Fibroblast of mammary gland (primary cell): ENCODE measurements around the gene MRPL32.

ENCODE experiments used
- DNase-seq: peaks from one replicate; pipeline ENCODE4 v3.0.0-alpha.2; 2010; ENCODE audit warnings: low read depth
- H3K4me3 ChIP-seq: 2 replicates; pipeline ENCODE4 v1.5.1; 2011; ENCODE audit warnings: low read depth, mild to moderate bottlenecking, low read length, moderate library complexity; ENCODE audit not compliant: control insufficient read depth
- CTCF ChIP-seq: conservative IDR thresholded peaks from 2 replicates; pipeline ENCODE4 v1.5.1; 2011; ENCODE audit warnings: low read depth, low read length, inconsistent platforms; ENCODE audit not compliant: control insufficient read depth, insufficient read depth

MRPL32 gene

GRCh38 chr7:42945821-42946626 lies 13.8 kb downstream of the MRPL32 start:
- no peak overlapping the region for H3K4me3 ChIP-seq
- DNase-seq = no peak
- no peak for TF ChIP-seq CTCF

GRCh38 chr7:42946627-42946950 lies 14.4 kb downstream of the MRPL32 start:
- TF ChIP-seq CTCF = no peak
- H3K4me3 ChIP-seq = no peak overlapping the region
- no peak for DNase-seq

GRCh38 chr7:42947521-42947920 lies 15.3 kb downstream of the MRPL32 start:
- DNase-seq = no peak
- no peak overlapping the region for H3K4me3 ChIP-seq
- TF ChIP-seq CTCF = no peak

- no peak for DNase-seq
- no peak for TF ChIP-seq CTCF
- no peak overlapping the region for H3K4me3 ChIP-seq
Measured at GRCh38 chr7:42950417-42950816, 18.2 kb downstream of the MRPL32 start.

GRCh38 chr7:42952328-42952727 lies 20.2 kb downstream of the MRPL32 start:
- H3K4me3 ChIP-seq = no peak overlapping the region
- TF ChIP-seq CTCF = no peak
- no peak for DNase-seq

- no peak overlapping the region for H3K4me3 ChIP-seq
- DNase-seq = no peak
- TF ChIP-seq CTCF = no peak
Measured at GRCh38 chr7:42953994-42954393, 21.8 kb downstream of the MRPL32 start.

GRCh38 chr7:42956062-42956461 lies 23.9 kb downstream of the MRPL32 start:
- DNase-seq = no peak
- no peak overlapping the region for H3K4me3 ChIP-seq
- no peak for TF ChIP-seq CTCF
